Activated CD4-positive, alpha-beta T cell treated with anti-CD3 and anti-CD28 coated beads, Interleukin-2, Interleukin-4, amounts not matched to agents 100 ng/mL and 50 ng/mL, durations not matched to agents 16 hours and 8 hours (primary cell): ENCODE data around the gene FIS1.
"Not testable (repeated sequence)": the region's sequence is repeated elsewhere in the genome, so short reads cannot be mapped to it uniquely, and the experiment has no call there.

Source experiments
- DNase-seq: peaks from one replicate; pipeline ENCODE4 v3.0.0-alpha.2; 2020; ENCODE audit warnings: low spot score

FIS1 gene

GRCh38 chr7:101255796-101256195, 10.9 kb upstream of the FIS1 start:
- DNase-seq = no peak

- DNase-seq = not testable (repeated sequence)
These were observed 8.3 kb upstream of the FIS1 start for GRCh38 chr7:101253199-101253598.

GRCh38 chr7:101251871-101252659, 7.2 kb upstream of the FIS1 start:
- peak; percentile 99 for DNase-seq

GRCh38 chr7:101250324-101250723, 5.4 kb upstream of the FIS1 start:
- peak; percentile 29 for DNase-seq

- no peak for DNase-seq
These were observed 3.4 kb upstream of the FIS1 start for GRCh38 chr7:101248276-101248675.

GRCh38 chr7:101245147-101245668, 327 bp upstream of the FIS1 start:
- DNase-seq = no peak

- DNase-seq = no peak
These were observed 1.1 kb downstream of the FIS1 start for GRCh38 chr7:101243646-101244374.

- no peak for DNase-seq
These were observed 3.2 kb downstream of the FIS1 start for GRCh38 chr7:101241443-101242349.

GRCh38 chr7:101241015-101241363, 3.9 kb downstream of the FIS1 start:
- no peak for DNase-seq

GRCh38 chr7:101240226-101241014, 4.5 kb downstream of the FIS1 start:
- DNase-seq = no peak

- DNase-seq = no peak
These were observed 5.0 kb downstream of the FIS1 start for GRCh38 chr7:101239951-101240220.

- DNase-seq = no peak
These were observed 5.5 kb downstream of the FIS1 start for GRCh38 chr7:101239191-101239950.

GRCh38 chr7:101238226-101239182, 6.4 kb downstream of the FIS1 start:
- DNase-seq = no peak

GRCh38 chr7:101237206-101238067, 7.4 kb downstream of the FIS1 start, which contains the start of gene CLDN15:
Gene CLDN15 (minus strand): TSS chr7:101237802. CDS start chr7:101237581, 221 bp downstream.
- DNase-seq = no peak

- no peak for DNase-seq
These were observed 8.5 kb downstream of the FIS1 start for GRCh38 chr7:101236292-101236835.

- DNase-seq = no peak
These were observed 9.4 kb downstream of the FIS1 start for GRCh38 chr7:101235522-101235921.

- DNase-seq = no peak
These were observed 9.8 kb downstream of the FIS1 start for GRCh38 chr7:101235050-101235449.

- no peak for DNase-seq
These were observed 10.2 kb downstream of the FIS1 start for GRCh38 chr7:101234636-101235035.
